Left ventricle myocardium inferior (tissue), 1 donor: Measurements from ENCODE around the gene SAP30BP. TPM values are rescaled to one million over a fixed set of nuclear protein-coding genes. Genes with fewer than 3 reads are reported as not detected.

Experiments used
- DNase-seq: peaks from one replicate; pipeline ENCODE4 v3.0.0-alpha.2; 2020
- H3K27ac ChIP-seq: fragments of 200-600 bp; replicated peaks from 2 replicates; pipeline ENCODE4 v1.8.0; 2021
- H3K27me3 ChIP-seq: fragments of 200-600 bp; 2 replicates; pipeline ENCODE4 v1.8.0; 2021; ENCODE audit warnings: low read depth
- H3K36me3 ChIP-seq: fragments of 200-600 bp; 2 replicates; pipeline ENCODE4 v1.8.0; 2021
- H3K4me1 ChIP-seq: fragments of 200-600 bp; 2 replicates; pipeline ENCODE4 v1.8.0; 2021
- H3K4me3 ChIP-seq: fragments of 200-600 bp; 2 replicates; pipeline ENCODE4 v1.8.0; 2021; ENCODE audit warnings: mild to moderate bottlenecking, moderate library complexity
- H3K9me3 ChIP-seq: fragments of 200-600 bp; replicated peaks from 2 replicates; pipeline ENCODE4 v1.8.0; 2021
- intact Hi-C: fragments of 100-400 bp; cut with micrococcal nuclease; formaldehyde crosslinking; loops from one replicate; pipeline ENCODE4 v1.11.0; 2022
- total RNA-seq: library from RNA; stranded (reverse); fragmentation: NEBNext Ultra II Directional; extraction: Animal tissue kit (Norgen Biotek cat#: 25700); gene quantifications from one replicate; pipeline ENCODE4 v1.2.1, GENCODE V29; 2021
- TF ChIP-seq, protein P1 (sequence below): fragments of 200-600 bp; IDR thresholded peaks from 2 replicates; pipeline ENCODE4 v1.8.0; 2021; ENCODE audit warnings: antibody characterized with exemption, mild to moderate bottlenecking, borderline replicate concordance
- donor health status: DM: no; HTN: yes; CAD: no; lungs with severe emphysema.

SAP30BP gene
- total RNA-seq, 1 donor from 2014 or later, result 47.2 TPM

DNA sequence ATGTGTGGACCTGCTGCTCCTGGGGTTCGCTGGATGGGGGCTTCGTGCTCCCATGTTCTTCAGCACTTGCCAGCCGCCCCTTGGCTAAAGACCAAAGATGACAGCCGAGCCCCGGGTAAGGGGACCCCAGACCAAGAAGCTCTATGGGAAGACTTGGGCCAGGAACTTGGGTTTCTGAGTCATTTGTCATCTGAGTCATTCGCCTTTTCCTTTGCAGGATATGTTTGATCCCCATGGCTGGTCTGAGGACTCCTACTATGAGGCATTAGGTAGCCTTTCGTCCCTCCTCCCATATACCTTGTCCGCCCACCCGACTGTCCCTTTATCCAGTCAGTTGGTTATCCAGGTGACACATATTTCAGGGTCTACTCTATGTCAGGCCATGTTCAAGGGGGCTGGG lies 36.5 kb downstream of the SAP30BP start:
- no peak overlapping the region for H3K4me3 ChIP-seq
- intact Hi-C loops, result no loop called here
- TF ChIP-seq, protein P1, sequence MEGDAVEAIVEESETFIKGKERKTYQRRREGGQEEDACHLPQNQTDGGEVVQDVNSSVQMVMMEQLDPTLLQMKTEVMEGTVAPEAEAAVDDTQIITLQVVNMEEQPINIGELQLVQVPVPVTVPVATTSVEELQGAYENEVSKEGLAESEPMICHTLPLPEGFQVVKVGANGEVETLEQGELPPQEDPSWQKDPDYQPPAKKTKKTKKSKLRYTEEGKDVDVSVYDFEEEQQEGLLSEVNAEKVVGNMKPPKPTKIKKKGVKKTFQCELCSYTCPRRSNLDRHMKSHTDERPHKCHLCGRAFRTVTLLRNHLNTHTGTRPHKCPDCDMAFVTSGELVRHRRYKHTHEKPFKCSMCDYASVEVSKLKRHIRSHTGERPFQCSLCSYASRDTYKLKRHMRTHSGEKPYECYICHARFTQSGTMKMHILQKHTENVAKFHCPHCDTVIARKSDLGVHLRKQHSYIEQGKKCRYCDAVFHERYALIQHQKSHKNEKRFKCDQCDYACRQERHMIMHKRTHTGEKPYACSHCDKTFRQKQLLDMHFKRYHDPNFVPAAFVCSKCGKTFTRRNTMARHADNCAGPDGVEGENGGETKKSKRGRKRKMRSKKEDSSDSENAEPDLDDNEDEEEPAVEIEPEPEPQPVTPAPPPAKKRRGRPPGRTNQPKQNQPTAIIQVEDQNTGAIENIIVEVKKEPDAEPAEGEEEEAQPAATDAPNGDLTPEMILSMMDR, result no peak
- H3K27me3 ChIP-seq, result no peaks in the 10 kb centered on the region
- H3K4me1 ChIP-seq, result peaks cover 78% of the 10 kb centered on the region
- peaks cover 87% of the 10 kb centered on the region for H3K36me3 ChIP-seq
- no peaks in the 10 kb centered on the region for H3K9me3 ChIP-seq
- no peak overlapping the region for H3K27ac ChIP-seq
- DNase-seq, result no peak

DNA sequence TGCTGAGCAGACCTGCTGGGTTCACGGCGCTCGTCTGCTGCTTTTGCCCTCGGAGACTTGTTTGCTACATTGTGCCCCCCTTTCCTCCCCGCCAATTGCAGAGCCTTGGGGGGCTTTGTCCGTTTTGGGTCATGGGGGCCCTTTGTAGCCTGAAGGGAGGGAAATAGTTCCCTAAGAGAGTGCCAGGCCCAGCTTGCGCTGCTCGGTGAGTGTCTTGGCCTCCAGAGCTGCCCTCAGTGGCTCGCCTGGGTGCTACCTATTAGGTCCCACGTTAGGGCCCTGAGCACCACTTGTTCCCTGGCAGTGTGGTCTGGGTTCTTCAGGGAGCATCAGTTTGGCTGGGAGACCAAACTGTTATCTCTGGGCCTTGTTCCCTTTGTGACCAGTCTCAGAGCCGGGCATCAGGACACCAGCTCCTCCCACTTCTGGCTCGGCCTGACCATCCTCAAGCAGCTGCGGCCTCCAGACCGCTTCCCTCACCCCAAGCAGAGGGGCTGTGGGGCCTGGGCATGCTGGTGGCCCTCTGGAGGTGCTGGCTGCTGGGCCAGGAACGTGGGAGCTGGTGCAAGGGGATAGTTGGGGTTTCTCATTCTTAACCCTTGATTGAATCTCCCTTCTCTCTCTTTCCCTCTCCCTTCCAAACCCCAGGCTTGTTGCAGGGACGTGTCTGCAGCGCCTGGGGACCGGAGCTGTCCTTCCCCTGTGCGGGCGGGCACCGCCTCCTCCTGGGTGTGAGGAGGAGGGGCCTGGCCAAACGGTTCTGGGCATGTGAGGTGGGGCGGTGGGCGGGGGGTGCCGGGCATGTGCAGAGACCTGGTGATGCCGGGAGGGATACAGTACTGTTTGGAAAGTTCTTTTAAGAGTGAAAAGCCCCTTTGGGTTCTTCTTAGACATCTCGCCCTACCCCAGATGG lies 38.1 kb downstream of the SAP30BP start:
- H3K9me3 ChIP-seq, result no peaks in the 10 kb centered on the region
- peak overlapping the region; percentile 62 for H3K27ac ChIP-seq
- H3K4me3 ChIP-seq, result no peak overlapping the region
- peaks cover 62% of the 10 kb centered on the region for H3K4me1 ChIP-seq
- intact Hi-C loops, result no loop called here
- TF ChIP-seq, protein P1, result no peak
- peaks cover 86% of the 10 kb centered on the region for H3K36me3 ChIP-seq
- no peak for DNase-seq
- H3K27me3 ChIP-seq, result no peaks in the 10 kb centered on the region

DNA sequence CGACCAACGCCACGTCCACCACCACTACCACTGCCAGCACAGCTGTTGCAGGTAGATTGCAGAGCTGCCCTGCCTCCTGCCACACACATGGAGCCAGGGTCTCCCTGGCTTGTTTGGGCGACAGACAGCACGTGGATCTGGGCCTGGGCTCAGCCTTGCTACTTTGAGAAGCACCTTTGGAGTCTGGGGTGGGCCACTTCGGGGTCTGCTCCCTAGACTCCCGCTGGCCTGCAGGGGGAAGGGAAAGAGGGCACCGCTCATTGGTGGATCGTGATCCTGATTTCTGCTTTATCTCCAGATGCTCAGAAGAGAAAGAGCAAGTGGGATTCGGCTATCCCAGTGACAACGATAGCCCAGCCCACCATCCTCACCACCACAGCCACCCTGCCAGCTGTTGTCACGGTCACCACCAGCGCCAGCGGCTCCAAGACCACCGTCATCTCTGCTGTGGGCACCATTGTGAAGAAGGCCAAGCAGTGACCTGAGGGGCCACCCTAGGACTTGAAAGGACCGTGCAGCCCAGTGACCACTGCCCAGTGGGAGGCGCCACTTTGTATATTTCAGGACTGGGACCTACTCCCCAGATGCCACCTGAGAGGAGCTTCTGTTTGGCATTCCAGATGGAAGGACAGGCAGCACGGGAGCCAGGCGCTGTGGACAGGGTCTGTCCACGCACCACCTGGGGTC lies 39.0 kb downstream of the SAP30BP start:
- no peak for DNase-seq
- peak overlapping the region; percentile 78 for H3K27ac ChIP-seq
- peaks cover 76% of the 10 kb centered on the region for H3K36me3 ChIP-seq
- H3K4me3 ChIP-seq, result no peak overlapping the region
- intact Hi-C loops, result no loop called here
- TF ChIP-seq, protein P1, result no peak
- peaks cover 52% of the 10 kb centered on the region for H3K4me1 ChIP-seq
- H3K27me3 ChIP-seq, result no peaks in the 10 kb centered on the region
- H3K9me3 ChIP-seq, result no peaks in the 10 kb centered on the region

DNA sequence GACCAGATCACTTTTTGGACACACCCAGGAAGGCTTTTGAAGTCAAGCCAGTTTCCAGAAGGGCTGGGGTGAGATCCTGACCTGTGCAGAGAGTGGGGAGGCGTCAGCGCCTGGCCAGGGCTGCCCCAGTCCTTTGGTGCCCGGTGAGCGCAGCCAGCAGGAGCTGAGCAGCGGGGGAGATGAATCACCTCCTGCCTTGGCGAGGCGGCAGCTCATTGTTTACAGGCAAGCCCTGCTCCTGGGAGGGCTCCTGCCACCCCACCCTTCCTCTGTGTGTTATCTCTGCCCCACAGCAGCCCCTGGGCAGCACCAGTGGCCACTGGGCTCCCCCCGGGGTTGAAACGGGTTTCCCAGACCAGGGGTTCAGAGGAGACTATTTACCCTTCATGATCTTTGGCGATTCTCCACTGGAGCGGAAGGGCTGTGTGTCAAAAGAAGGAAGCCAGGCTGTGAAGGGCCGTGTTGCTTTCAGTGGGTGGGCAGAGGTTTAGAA lies 40.0 kb downstream of the SAP30BP start:
- Histone ChIP-seq H3K4me1 (peaks cover 43% of the 10 kb centered on the region), H3K36me3 (peaks cover 68% of the 10 kb centered on the region), H3K27ac (peak overlapping the region; percentile 78), H3K4me3 (no peak overlapping the region), H3K27me3 (no peaks in the 10 kb centered on the region), H3K9me3 (no peaks in the 10 kb centered on the region)
- intact Hi-C loops, result no loop called here
- TF ChIP-seq, protein P1, result no peak
- DNase-seq, result peak; percentile 53

DNA sequence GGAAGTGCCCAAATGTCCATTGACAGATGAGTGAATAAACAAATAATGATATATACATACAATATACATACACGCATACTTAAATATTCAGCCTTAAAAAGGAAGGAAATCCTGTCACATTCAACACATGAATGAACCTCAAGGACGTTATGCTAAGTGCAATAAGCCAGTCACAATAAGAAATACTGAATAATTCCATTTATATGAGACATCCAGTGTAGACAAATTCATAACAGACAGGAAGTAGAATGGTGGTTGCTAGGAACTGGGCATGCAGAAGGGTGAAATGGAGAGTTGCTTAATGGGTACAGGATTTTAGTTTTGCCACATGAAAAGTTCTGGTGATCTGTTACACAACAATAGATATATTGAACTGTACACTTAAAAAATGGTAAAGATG lies 45.3 kb downstream of the SAP30BP start:
- H3K27ac ChIP-seq, result no peak overlapping the region
- peaks cover 4% of the 10 kb centered on the region for H3K27me3 ChIP-seq
- H3K36me3 ChIP-seq, result peaks cover 16% of the 10 kb centered on the region
- no peaks in the 10 kb centered on the region for H3K9me3 ChIP-seq
- TF ChIP-seq, protein P1, result no peak
- no peak for DNase-seq
- H3K4me1 ChIP-seq, result peaks cover 10% of the 10 kb centered on the region
- H3K4me3 ChIP-seq, result no peak overlapping the region
- intact Hi-C loops, result no loop called here
